Activated B cell treated with CpG ODN at 0.5 μM for 24 hours (primary cell): ENCODE measurements around the gene ZNF19. TPM values are rescaled to one million over a fixed set of nuclear protein-coding genes. Genes with fewer than 3 reads are reported as not detected.
"Not testable (repeated sequence)": the region's sequence is repeated elsewhere in the genome, so short reads cannot be mapped to it uniquely, and the experiment has no call there.

Experiments used
- ATAC-seq: fragments of 200-7000 bp; cut with Tn5 transposase; one replicate; pipeline ENCODE4 v1.10.0; 2021; ENCODE audit warnings: low read depth, mild to moderate bottlenecking, moderate library complexity
- CTCF ChIA-PET: fragments of 350-600 bp; sonication (Branson Sonifier 250); formaldehyde crosslinking; loops from one replicate; lab custom pipeline; 2021; ENCODE audit warnings: antibody characterized with exemption; lab: Charles Lee
- POLR2A ChIA-PET: fragments of 350-600 bp; sonication (Branson Sonifier 250); formaldehyde crosslinking; loops from one replicate; lab custom pipeline; 2021; ENCODE audit warnings: antibody characterized with exemption; lab: Charles Lee
- DNase-seq: peaks from one replicate; pipeline ENCODE4 v3.0.0; 2022
- H3K27ac Mint-ChIP-seq: one replicate; pipeline ENCODE4 v1.8.0; 2020; ENCODE audit warnings: mixed read lengths
- H3K27me3 Mint-ChIP-seq: one replicate; pipeline ENCODE4 v1.8.0; 2021; ENCODE audit warnings: mixed read lengths
- H3K36me3 Mint-ChIP-seq: one replicate; pipeline ENCODE4 v1.8.0; 2021; ENCODE audit warnings: low read depth, mixed read lengths
- H3K4me1 Mint-ChIP-seq: one replicate; pipeline ENCODE4 v1.8.0; 2021; ENCODE audit warnings: mixed read lengths
- H3K4me3 Mint-ChIP-seq: one replicate; pipeline ENCODE4 v1.8.0; 2020; ENCODE audit warnings: mild to moderate bottlenecking, mixed read lengths
- H3K9me3 Mint-ChIP-seq: one replicate; pipeline ENCODE4 v1.8.0; 2020; ENCODE audit warnings: mixed read lengths
- intact Hi-C: fragments of 100-400 bp; cut with micrococcal nuclease; formaldehyde crosslinking; loops from one replicate; pipeline ENCODE4 v1.15.1; 2024
- total RNA-seq: library from RNA; stranded (reverse); gene quantifications from 2 replicates; pipeline ENCODE4 v1.2.3, GENCODE V29; 2022
- TF ChIP-seq, protein P1 (sequence below): fragments of 200-600 bp; IDR thresholded peaks from one replicate; pipeline ENCODE4 v1.8.0; 2022; ENCODE audit warnings: antibody characterized with exemption, mild to moderate bottlenecking

The ZNF19 gene
- total RNA-seq, 1 donor from 2014 or later: 10.5 TPM

DNA sequence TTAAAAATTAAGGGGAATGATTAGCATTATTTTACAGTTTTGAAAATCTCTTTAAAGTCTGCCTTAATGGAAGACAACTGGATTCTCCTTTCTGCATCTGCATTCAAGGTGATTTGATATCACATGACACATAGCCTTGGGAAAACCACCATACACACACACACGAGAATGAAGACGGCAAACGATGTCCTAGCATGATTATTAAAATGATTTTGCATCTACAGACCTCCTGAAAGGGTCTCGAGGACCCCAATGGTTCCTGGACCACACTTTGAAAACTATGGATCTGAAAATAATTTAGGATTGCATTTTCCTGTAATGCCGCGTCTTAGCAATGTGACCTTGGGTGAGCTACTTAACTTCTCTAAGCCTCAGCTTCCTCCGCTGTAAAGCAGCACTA, 25.4 kb upstream of the ZNF19 start:
- intact Hi-C loops: no loop called here
- POLR2A ChIA-PET: no interaction called here
- TF ChIP-seq, protein P1, sequence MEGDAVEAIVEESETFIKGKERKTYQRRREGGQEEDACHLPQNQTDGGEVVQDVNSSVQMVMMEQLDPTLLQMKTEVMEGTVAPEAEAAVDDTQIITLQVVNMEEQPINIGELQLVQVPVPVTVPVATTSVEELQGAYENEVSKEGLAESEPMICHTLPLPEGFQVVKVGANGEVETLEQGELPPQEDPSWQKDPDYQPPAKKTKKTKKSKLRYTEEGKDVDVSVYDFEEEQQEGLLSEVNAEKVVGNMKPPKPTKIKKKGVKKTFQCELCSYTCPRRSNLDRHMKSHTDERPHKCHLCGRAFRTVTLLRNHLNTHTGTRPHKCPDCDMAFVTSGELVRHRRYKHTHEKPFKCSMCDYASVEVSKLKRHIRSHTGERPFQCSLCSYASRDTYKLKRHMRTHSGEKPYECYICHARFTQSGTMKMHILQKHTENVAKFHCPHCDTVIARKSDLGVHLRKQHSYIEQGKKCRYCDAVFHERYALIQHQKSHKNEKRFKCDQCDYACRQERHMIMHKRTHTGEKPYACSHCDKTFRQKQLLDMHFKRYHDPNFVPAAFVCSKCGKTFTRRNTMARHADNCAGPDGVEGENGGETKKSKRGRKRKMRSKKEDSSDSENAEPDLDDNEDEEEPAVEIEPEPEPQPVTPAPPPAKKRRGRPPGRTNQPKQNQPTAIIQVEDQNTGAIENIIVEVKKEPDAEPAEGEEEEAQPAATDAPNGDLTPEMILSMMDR: no peak
- Mint-ChIP-seq H3K4me3 (no peak overlapping the region), H3K4me1 (no peaks in the 10 kb centered on the region), H3K27me3 (peaks cover 13% of the 10 kb centered on the region), H3K36me3 (no peaks in the 10 kb centered on the region), H3K27ac (no peak overlapping the region), H3K9me3 (no peaks in the 10 kb centered on the region)
- CTCF ChIA-PET: no interaction called here
- DNase-seq (no peak), ATAC-seq (no peak)

DNA sequence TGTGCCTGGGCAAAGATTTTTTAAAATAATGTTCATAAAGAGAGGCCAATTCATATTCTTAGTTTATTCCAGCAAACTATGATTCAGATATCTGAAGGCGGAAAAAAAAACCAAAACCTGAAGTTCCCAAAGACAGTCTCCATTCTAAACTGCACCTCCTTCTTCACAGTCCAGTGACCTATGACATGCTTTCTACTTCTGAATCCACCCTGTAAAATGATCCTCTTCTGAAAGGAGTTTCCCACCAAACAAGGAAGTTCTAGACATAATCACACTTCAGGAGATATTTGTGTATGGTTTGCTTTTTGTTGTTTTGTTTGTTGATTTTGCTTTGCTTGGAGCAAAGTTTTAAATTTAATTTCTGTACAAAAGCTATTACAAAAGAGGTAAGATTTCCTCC, 24.2 kb upstream of the ZNF19 start:
- TF ChIP-seq, protein P1: no peak
- Mint-ChIP-seq H3K4me3 (no peak overlapping the region), H3K4me1 (no peaks in the 10 kb centered on the region), H3K27me3 (peaks cover 17% of the 10 kb centered on the region), H3K36me3 (no peaks in the 10 kb centered on the region), H3K27ac (no peak overlapping the region), H3K9me3 (no peaks in the 10 kb centered on the region)
- ChIA-PET CTCF (no interaction called here), POLR2A (no interaction called here)
- intact Hi-C loops: no loop called here
- ATAC-seq: no peak
- no peak for DNase-seq

DNA sequence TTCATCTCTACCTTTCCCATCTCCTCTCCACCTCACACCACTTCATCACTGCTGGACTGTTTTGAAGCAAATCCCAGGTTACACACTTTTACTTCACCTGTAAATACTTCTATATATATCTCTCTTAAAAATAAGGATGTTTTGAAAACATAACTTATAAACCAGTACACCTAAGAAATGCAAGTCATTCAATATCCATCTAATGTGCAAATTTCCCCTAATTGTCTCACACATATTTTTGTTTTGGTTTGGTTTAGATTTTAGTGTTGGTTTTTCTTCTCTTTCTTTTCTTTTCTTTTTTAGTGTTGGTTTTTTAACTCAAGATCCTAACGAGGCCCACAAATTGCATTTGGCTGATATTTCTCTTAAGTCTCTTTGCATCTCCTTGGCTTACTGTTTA, 17.9 kb upstream of the ZNF19 start:
- H3K4me3 Mint-ChIP-seq: no peak overlapping the region
- TF ChIP-seq, protein P1: no peak
- ChIA-PET CTCF (no interaction called here), POLR2A (no interaction called here)
- intact Hi-C loops: no loop called here
- ATAC-seq (no peak), DNase-seq (no peak)
- peaks cover 24% of the 10 kb centered on the region for H3K27me3 Mint-ChIP-seq
- no peaks in the 10 kb centered on the region for H3K9me3 Mint-ChIP-seq
- H3K27ac Mint-ChIP-seq: no peak overlapping the region
- no peaks in the 10 kb centered on the region for H3K4me1 Mint-ChIP-seq
- H3K36me3 Mint-ChIP-seq: no peaks in the 10 kb centered on the region

DNA sequence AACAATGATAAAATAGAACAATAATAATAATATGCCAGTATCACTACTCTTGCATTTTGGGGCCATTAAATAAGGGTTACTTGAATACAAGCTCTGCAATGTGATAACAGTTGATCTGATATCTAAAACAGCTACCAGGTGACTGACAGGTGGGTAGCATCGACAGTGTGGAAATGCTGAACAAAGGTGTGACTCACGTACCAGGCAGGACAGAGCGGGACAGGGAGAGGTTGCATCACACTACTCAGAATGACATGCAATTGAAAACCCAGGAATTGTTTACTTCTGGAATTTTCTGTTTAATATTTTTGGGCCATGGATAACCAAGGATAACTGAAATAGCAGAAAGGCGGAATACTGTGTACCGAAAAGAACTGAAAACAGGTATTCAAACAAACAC, 15.8 kb upstream of the ZNF19 start:
- Mint-ChIP-seq H3K27me3 (peaks cover 24% of the 10 kb centered on the region), H3K4me3 (no peak overlapping the region), H3K36me3 (no peaks in the 10 kb centered on the region), H3K4me1 (no peaks in the 10 kb centered on the region), H3K27ac (no peak overlapping the region), H3K9me3 (no peaks in the 10 kb centered on the region)
- ATAC-seq (no peak), DNase-seq (no peak)
- TF ChIP-seq, protein P1: no peak
- intact Hi-C loops: no loop called here
- ChIA-PET CTCF (no interaction called here), POLR2A (no interaction called here)

DNA sequence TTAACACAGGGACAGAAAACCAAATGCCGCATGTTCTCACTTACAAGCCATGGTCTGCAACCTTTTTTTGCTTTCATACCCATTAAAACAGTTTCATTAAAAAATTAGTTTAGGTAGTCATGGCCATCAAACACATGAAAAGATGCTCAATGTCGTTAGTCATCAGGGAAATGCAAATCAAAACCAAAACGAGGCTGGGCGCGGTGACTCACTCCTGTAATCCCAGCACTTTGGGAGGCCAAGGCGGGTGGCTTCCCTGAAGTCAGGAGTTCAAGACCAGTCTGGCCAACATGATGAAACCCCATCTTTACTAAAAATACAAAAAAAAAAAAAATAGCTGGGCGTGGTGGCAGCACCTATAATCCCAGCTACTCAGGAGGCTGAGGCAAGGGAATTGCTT, 14.9 kb upstream of the ZNF19 start:
- intact Hi-C loops, H3K36me3 Mint-ChIP-seq, ATAC-seq, POLR2A ChIA-PET, H3K27ac Mint-ChIP-seq, H3K9me3 Mint-ChIP-seq, H3K4me1 Mint-ChIP-seq, H3K4me3 Mint-ChIP-seq, DNase-seq: not testable (repeated sequence)
- H3K27me3 Mint-ChIP-seq: peaks cover 20% of the 10 kb centered on the region
- CTCF ChIA-PET: interaction anchor here (1.3 kb wide), 1 partner anchor 107 kb away, joined by 3 read pairs; no protein-coding TSS in a partner anchor

DNA sequence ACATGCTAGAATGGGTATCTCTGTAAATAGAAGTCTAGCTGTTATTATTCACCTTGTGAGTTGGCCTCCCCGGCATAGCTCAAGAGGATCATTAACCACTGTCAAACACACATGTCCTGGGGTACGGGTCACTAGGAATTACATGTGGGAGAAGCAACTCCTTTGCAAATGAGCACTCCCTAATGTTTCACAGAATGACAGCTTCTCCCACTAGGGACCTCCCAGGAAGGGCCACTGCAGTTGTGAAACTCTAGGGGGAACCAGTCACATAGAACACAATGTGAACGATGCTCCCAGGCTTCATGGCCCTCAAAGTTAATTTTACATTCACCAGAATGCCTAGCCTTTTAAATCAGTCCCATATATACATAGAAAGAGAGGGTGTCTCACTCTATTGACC, 12.4 kb upstream of the ZNF19 start:
- H3K9me3 Mint-ChIP-seq: no peaks in the 10 kb centered on the region
- CTCF ChIA-PET: interaction anchor here (0.6 to 6.0 kb wide), 7 partner anchors 21 to 143 kb away, joined by 3 to 135 read pairs (median 4); no protein-coding TSS in a partner anchor

More for the DNA sequence above, 12.4 kb upstream of the ZNF19 start:
- TF ChIP-seq, protein P1: no peak
- Mint-ChIP-seq H3K4me1 (no peaks in the 10 kb centered on the region), H3K27me3 (peaks cover 26% of the 10 kb centered on the region), H3K27ac (no peak overlapping the region), H3K4me3 (no peak overlapping the region), H3K36me3 (no peaks in the 10 kb centered on the region)
- intact Hi-C loops: no loop called here
- DNase-seq (no peak), ATAC-seq (no peak)
- POLR2A ChIA-PET: interaction anchor here (0.6 kb wide), 1 partner anchor 94 kb away, joined by 5 read pairs; no protein-coding TSS in a partner anchor
